ENCODE data around the gene ATXN1. TPM values are rescaled to one million over a fixed set of nuclear protein-coding genes. Genes with fewer than 3 reads are reported as not detected.

Gene ATXN1
- polyA plus RNA-seq, 1 donor from 2014 or later = 28.2 TPM

- no peaks in the 10 kb centered on the region for H3K27me3 ChIP-seq (ENCODE audit: insufficient read depth, low read depth, low read length)
- no peaks in the 10 kb centered on the region for H4K20me1 ChIP-seq (ENCODE audit: insufficient read depth)
- no peak for TF ChIP-seq TAF1 (IDR thresholded peaks at IDR 0.05; ENCODE audit: low read depth)
- TF ChIP-seq RAD21 (conservative IDR thresholded peaks at IDR 0.05) = no peak
- TF ChIP-seq EP300 (conservative IDR thresholded peaks at IDR 0.05; ENCODE audit: poor library complexity, severe bottlenecking) = no peak
- TF ChIP-seq SMC3 (conservative IDR thresholded peaks at IDR 0.05; ENCODE audit: poor library complexity) = no peak
- no peak for TF ChIP-seq MXI1 (conservative IDR thresholded peaks at IDR 0.05; ENCODE audit: poor library complexity, severe bottlenecking)
- no peak for TF ChIP-seq REST (IDR thresholded peaks at IDR 0.05; ENCODE audit: borderline replicate concordance)
- no peak for TF ChIP-seq EZH2 (IDR thresholded peaks at IDR 0.05; ENCODE audit: borderline replicate concordance, insufficient read depth, low read length, poor library complexity, severe bottlenecking)
- TF ChIP-seq CTCF (IDR thresholded peaks at IDR 0.05; ENCODE audit: poor library complexity, severe bottlenecking) = no peak
- no peak for TF ChIP-seq POLR2AphosphoS5 (IDR thresholded peaks at IDR 0.05)
- no peaks in the 10 kb centered on the region for H3K9me3 ChIP-seq (ENCODE audit: low read length)
- no peaks in the 10 kb centered on the region for H3K9me2 ChIP-seq (ENCODE audit: insufficient read depth, low read length)
- H3K9ac ChIP-seq (ENCODE audit: low read length) = no peak overlapping the region
- H2AFZ ChIP-seq (ENCODE audit: low read depth, low read length) = no peak overlapping the region
- no peaks in the 10 kb centered on the region for H3K36me3 ChIP-seq (ENCODE audit: insufficient read depth, low read length)
- H3F3A ChIP-seq (ENCODE audit: insufficient read depth, low read length, poor library complexity, severe bottlenecking) = no peaks in the 10 kb centered on the region
- no peaks in the 10 kb centered on the region for H3K79me2 ChIP-seq (replicated peaks; ENCODE audit: insufficient read depth, low read length)
- no peak overlapping the region for H3K27ac ChIP-seq (ENCODE audit: low read length)
- no peak overlapping the region for H3K4me3 ChIP-seq (ENCODE audit: low read length)
- no peak overlapping the region for H3K4me2 ChIP-seq (ENCODE audit: low read length)
Measured at GRCh38 chr6:16278048-16278724, 483.1 kb downstream of the ATXN1 start.

GRCh38 chr6:16277101-16277981 is 483.9 kb downstream of the ATXN1 start:
- H3K27ac ChIP-seq (ENCODE audit: low read length) = no peak overlapping the region
- H3K4me2 ChIP-seq (ENCODE audit: low read length) = no peak overlapping the region

More at GRCh38 chr6:16277101-16277981, 483.9 kb downstream of the ATXN1 start:
- Histone ChIP-seq H3K36me3 (ENCODE audit: insufficient read depth, low read length) (no peaks in the 10 kb centered on the region), H3K27me3 (ENCODE audit: insufficient read depth, low read depth, low read length) (no peaks in the 10 kb centered on the region), H2AFZ (ENCODE audit: low read depth, low read length) (no peak overlapping the region), H4K20me1 (ENCODE audit: insufficient read depth) (no peaks in the 10 kb centered on the region), H3K9me3 (ENCODE audit: low read length) (no peaks in the 10 kb centered on the region), H3K4me3 (ENCODE audit: low read length) (no peak overlapping the region), H3F3A (ENCODE audit: insufficient read depth, low read length, poor library complexity, severe bottlenecking) (no peaks in the 10 kb centered on the region), H3K79me2 (replicated peaks; ENCODE audit: insufficient read depth, low read length) (no peaks in the 10 kb centered on the region), H3K9me2 (ENCODE audit: insufficient read depth, low read length) (no peaks in the 10 kb centered on the region), H3K9ac (ENCODE audit: low read length) (no peak overlapping the region)
- no peak for TF ChIP-seq RAD21 (conservative IDR thresholded peaks at IDR 0.05)
- no peak for TF ChIP-seq TAF1 (IDR thresholded peaks at IDR 0.05; ENCODE audit: low read depth)
- no peak for TF ChIP-seq MXI1 (conservative IDR thresholded peaks at IDR 0.05; ENCODE audit: poor library complexity, severe bottlenecking)
- TF ChIP-seq EZH2 (IDR thresholded peaks at IDR 0.05; ENCODE audit: borderline replicate concordance, insufficient read depth, low read length, poor library complexity, severe bottlenecking) = no peak
- no peak for TF ChIP-seq SMC3 (conservative IDR thresholded peaks at IDR 0.05; ENCODE audit: poor library complexity)
- TF ChIP-seq EP300 (conservative IDR thresholded peaks at IDR 0.05; ENCODE audit: poor library complexity, severe bottlenecking) = no peak
- no peak for TF ChIP-seq CTCF (IDR thresholded peaks at IDR 0.05; ENCODE audit: poor library complexity, severe bottlenecking)
- no peak for TF ChIP-seq REST (IDR thresholded peaks at IDR 0.05; ENCODE audit: borderline replicate concordance)
- no peak for TF ChIP-seq POLR2AphosphoS5 (IDR thresholded peaks at IDR 0.05)

All from neural cell (in vitro differentiated cells).